Amniotic stem cell (primary cell): ENCODE measurements around the gene CAPNS1.
"Not testable (repeated sequence)": the region's sequence is repeated elsewhere in the genome, so short reads cannot be mapped to it uniquely, and the experiment has no call there.

Experiments
- DNase-seq: peaks from one replicate; lab custom pipeline; 2025; lab: John Stamatoyannopoulos, UW

The CAPNS1 gene

DNA sequence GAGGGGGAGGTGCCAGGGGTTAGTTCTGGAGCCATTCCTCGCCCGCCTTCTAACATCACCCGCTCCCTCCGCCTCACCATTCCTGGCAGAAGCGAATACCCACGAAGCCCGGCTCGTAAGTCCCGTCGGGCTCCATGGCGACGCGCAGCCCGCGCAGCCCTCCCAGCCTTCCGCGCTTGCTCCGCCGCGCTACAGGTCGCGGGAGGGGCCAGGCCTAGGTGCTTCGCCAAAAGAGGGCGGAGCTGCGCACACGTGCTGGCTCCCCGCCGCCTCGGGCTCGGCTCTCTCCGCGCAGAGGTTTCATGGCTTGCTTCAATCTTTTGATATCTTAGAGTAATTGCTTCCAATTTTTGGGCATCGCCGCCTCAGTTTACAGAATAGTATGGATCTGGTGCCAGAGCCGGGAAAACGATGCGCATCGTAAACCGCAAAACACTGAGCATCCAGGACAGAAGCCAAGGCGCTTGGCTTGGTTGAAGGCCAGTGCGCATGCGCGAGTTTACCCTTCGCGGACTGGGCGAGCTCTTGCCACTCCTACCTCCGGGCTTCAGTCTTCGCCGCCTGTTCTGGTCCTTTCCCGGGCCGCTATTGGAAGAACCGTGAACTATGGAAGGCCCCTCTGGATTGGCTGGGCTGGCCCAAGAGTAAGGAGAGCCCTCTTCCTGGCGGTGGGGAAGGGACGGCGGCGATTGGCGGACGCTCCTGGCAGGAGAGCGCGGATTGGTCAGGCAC is 25.0 kb upstream of the CAPNS1 start, which contains the start of gene POLR2I:
POLR2I (minus strand) TSS at position 155 of the 732 bp plus-strand sequence; CDS start at position 136, 19 bp downstream.
- peak; percentile 99 for DNase-seq

DNA sequence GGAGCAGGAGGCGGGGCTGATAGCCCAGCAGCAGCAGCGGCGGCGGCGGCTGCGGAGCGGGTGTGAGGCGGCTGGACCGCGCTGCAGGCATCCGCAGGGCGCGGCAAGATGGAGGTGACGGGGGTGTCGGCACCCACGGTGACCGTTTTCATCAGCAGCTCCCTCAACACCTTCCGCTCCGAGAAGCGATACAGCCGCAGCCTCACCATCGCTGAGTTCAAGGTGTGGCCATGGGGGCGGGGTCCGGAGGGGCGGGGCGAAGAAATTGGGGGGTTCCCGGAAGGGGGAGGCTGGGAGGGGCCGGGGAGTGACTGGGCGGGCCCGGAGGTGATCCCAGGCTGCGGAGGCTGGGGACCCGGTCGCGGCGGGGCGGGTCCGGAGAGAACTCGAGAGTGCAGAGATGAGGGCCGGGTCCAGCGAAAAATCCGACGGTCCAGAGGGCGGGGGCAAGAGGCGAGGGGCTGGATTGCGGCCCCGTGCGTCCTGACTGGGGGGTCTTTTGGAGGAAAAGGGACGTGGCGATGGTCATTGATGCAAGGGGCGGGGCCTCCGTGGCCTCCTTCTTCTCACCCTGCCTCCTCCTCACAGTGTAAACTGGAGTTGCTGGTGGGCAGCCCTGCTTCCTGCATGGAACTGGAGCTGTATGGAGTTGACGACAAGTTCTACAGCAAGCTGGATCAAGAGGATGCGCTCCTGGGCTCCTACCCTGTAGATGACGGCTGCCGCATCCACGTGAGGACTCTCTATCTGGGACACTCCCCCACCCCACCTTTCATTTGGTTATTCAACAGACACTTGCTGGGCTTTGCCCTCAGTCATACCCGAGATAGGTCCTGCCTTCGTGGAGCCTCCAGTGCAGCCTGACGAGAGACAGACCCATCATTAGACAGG is 24.2 kb upstream of the CAPNS1 start, which contains the start of gene TBCB:
TBCB (plus strand) TSS at position 16 of the 891 bp plus-strand sequence; CDS start at position 109, 93 bp downstream.
- no peak for DNase-seq

DNA sequence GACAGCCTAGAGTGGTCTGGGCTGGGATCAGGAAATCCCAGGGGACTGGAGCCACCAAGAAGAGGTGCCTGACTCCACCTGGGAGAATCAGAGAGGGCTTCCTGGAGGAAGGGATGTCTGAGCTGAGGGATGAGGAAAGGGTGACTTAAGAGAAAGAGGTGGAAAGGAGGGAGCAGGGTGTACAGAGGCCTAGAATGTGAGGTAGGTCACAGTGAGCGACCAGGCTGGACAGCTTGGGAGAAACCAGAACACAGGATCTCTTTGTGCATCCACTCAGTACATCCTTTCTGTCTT is 23.6 kb upstream of the CAPNS1 start:
- no peak for DNase-seq

DNA sequence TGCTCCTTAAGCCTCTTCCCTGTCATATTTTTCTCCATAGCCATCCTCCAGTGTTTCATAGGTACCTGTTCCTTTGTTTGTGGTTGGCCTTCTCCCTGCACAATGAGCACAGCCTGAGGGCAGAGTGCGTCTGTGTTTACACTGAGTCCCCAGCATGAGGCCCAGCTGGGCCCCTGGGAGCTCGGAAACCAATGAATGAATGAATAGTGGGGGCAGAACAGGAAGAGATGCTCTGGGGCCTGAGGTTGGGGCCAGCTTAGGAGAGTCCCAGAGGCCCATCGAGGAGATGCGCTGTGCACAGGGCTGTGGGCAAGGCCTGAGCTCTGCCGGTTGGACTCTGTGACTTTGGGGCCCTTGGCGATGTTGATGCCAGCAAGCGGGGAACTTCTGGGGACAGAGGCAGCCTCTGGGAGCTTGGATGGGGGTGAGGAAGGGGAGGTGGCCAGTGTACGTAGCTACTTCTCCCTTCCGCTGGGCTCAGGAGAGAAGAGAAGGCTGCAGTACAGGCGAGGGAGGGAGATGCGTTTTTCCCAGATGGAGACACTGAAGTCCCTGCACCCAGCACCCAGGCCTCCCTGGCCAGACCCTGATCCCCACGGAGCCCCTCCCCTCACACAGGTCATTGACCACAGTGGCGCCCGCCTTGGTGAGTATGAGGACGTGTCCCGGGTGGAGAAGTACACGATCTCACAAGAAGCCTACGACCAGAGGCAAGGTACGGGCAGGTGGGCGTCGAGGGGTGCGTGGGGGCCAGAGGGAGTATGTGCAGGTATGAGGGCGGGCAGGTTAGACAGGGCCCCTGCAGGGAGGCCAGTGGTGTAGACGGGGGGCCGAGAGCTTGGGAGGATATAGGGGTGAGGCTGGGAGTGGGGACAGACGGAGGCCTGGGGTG is 19.5 kb upstream of the CAPNS1 start:
- DNase-seq, result no peak

GRCh38 chr19:36120984-36121358 is 18.9 kb upstream of the CAPNS1 start:
- DNase-seq, result no peak

DNA sequence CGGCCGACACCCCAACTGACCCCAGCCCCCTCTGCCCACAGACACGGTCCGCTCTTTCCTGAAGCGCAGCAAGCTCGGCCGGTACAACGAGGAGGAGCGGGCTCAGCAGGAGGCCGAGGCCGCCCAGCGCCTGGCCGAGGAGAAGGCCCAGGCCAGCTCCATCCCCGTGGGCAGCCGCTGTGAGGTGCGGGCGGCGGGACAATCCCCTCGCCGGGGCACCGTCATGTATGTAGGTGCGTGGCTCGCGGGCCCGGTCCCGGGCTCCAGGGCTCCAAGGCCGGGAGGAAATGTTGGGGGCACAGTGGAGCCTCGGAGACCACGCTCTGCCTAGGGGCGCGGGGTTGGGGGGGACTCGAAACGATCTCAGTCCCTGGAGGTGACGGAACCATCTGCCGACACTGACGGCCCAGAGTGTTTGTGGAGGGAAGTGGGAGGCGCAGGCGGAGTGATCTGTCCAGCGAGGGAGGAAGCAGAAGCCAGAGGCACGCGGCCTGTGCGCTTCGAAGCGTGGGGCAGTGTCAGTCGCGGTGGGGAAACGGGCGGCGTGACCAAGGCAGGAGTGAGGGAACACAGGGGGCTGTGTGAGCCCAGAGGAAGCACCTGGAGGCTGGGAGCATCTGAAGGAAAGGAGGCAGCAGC is 18.3 kb upstream of the CAPNS1 start:
- no peak for DNase-seq

- no peak for DNase-seq
Measured at GRCh38 chr19:36125557-36125956, 14.3 kb upstream of the CAPNS1 start.

DNA sequence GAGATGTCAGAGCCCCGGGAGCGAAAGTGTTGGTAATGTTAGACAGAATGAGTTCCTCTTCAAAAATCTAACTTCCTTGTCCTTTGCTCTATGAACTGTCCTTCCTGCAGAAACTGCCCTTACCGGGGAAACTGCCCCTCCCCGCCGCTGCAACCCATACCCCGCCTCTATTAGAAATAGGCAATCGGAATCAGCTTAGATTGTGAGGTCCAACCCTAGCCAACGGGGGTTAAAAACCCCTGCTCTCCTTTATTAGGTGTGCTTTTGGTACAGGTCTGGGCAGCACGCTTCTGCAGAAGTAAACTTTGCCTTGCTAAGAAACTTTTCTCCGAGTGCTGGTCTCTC is 11.5 kb upstream of the CAPNS1 start:
- no peak for DNase-seq

- not testable (repeated sequence) for DNase-seq
Measured at GRCh38 chr19:36131221-36131620, 8.6 kb upstream of the CAPNS1 start.

DNA sequence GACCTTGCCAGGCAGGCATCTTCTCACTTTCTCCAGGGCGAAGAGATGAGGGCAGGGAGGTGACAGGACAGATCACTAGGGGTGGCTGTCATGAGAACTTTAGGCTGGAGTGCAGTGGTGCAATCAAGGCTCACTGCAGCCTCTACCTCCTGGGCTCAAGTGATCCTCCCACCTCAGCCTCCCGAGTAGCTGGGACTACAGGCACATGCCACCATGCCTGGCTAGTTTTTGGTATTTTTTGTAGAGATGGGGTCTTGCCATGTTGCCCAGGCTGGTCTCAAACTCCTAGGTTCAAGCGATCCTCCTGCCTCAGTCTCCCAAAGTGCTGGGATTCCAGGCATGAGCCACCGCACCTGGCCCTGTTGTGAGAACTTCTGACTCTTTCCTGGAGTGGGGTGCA is 5.0 kb upstream of the CAPNS1 start:
- not testable (repeated sequence) for DNase-seq

- DNase-seq, result no peak
Measured at GRCh38 chr19:36136964-36137686, 2.7 kb upstream of the CAPNS1 start.

DNA sequence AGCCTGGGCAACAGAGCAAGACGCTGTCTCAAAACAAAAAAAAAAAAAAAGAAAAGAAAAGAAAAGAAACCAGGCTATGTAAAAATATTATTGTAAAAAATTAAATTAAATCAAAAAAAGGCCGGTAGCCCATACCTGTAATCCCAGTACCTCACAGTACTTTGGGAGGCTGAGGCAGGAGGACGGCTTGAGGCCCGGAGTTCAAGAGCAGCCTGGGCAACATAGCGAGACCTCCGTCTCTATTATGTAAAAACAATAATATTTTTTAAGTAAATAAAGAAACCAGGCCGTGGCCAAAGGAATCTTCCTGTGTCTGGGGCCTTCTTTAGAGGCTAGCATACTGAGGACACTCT is 770 bp upstream of the CAPNS1 start:
- no peak for DNase-seq

DNA sequence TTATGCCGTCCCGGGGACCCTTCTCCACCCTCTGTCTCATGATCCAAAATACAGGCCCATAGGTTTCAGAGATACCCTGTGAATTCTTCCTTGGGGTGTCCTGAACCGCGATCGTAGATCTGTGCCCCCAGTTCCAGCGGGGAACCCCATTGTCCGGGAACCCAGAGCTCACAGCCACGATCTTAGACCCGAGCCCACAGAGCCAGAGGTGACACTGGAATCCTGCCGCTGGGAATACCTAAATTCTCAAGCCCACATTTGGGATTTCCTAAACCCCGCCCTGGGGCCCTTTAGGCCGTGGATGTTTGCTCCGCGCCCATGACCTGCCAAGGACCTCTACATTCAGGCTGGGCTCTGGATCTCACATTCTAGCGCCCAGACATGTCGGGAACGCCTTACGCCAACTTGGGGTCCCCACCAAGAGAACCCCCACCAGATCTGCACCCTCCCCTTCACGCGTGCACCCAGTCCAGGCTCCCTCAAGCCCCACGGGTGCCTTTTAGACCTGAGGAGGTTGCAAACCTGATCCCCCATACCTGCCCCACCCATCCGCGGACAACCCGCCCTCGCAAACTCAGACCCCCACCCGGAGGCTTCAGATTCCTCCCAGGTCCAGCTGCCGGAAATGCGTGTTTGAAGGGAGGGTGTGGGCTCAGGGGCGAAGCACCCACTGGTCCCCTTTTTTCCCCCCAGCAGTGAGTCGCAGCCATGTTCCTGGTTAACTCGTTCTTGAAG is 605 bp downstream of the CAPNS1 start:
- no peak for DNase-seq

DNA sequence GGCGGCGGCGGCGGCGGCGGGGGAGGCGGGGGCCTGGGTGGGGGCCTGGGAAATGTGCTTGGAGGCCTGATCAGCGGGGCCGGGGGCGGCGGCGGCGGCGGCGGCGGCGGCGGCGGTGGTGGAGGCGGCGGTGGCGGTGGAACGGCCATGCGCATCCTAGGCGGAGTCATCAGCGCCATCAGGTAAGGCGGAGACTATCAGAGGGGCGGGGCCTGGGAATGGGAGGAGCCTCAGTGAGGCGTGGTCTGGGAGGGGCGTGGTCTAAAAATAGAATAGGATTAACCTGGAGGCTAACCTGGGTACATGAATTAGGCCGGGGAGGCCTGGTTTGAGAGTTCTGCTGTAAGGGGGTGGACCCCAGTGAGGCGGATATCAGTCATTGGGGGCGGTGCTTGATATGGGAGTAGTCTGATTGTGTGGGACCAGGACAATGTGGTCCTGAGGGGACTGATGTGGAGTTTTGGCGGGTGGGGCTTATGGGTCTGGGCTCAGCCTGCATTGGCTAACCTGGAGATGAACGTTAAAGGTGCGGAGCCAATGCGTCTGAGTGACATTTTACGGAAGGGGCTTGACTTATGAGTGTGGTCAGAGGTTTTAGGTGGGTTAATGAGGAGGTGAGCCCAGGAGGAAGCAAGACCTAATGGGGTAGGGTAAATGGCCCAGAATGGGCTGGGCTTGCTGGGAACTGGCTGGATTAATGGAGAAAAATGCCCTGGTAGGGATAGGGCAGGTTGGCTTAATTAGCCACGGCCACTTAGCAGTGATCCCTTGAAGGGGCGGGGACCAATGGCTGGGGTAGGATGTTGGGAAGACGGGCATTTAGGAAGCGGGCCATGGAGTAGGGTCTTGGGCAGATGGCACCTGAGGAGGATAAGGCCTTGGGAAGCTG is 1.4 kb downstream of the CAPNS1 start:
- peak; percentile 36 for DNase-seq

DNA sequence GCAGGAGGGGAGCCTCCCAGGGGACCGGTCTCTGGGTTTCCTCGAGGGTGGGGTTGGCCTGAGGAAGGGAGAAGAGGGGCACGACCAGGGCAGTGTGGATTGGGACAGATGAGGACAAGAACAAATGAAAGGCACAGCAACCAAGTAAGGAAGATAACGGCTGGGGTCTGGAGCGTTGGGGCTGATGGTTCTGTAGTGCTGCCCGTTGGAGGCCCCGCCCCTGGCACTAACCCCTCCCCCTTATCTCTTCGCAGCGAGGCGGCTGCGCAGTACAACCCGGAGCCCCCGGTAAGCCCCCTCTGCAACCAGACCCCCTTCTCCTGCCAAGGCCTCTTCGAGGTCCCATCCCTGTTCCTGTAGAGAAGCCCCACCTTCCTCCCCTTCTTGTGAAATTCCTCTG is 2.2 kb downstream of the CAPNS1 start:
- no peak for DNase-seq

DNA sequence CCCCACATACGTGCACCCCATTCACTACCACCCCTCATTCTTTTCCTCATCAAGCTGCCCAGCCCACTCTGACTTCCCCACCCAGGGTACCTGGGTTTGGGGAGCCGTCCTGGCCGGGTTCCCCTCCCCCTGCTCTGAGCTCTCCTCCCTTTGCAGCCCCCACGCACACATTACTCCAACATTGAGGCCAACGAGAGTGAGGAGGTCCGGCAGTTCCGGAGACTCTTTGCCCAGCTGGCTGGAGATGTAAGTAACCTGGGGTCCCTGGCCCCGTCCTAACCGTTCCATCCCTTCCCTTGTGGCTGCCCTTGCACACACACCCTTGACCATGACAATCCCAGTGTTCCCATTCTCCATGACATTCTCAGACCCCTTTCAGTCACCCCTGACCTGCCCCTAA is 2.6 kb downstream of the CAPNS1 start:
- no peak for DNase-seq

- DNase-seq, result no peak
Measured at GRCh38 chr19:36144624-36145023, 4.8 kb downstream of the CAPNS1 start.

DNA sequence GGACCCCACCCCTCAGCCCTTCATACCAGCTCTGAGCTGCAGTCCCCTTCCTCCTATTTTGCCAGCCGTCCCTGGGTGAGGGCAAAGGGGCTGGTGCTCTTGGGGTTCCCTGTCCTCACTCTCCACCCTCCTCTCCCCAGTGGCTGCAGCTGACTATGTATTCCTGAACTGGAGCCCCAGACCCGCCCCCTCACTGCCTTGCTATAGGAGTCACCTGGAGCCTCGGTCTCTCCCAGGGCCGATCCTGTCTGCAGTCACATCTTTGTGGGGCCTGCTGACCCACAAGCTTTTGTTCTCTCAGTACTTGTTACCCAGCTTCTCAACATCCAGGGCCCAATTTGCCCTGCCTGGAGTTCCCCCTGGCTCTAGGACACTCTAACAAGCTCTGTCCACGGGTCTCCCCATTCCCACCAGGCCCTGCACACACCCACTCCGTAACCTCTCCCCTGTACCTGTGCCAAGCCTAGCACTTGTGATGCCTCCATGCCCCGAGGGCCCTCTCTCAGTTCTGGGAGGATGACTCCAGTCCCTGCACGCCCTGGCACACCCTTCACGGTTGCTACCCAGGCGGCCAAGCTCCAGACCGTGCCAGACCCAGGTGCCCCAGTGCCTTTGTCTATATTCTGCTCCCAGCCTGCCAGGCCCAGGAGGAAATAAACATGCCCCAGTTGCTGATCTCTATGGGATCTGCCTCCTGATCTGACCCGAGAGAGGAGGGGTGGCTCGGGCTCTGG is 10.0 kb downstream of the CAPNS1 start:
- DNase-seq, result no peak

DNA sequence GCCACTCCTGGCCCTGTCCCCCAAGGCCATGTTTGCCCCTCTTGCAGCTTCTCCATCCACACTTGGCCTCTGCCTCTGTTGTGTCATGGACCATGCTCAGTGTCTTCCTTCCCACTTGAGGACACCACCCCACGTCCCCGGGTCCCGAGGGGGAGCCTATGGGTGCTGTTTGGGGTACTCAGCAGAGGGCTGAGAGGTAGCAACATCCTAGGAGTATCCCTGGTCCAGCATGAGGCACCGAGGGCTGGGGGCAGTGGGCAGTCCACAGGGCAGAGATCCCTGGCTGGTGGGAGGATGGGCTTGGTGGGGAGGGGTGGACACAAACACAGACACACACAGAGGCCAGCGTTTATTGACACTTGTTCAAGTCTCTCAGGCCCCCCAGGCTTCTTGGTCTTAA is 10.7 kb downstream of the CAPNS1 start:
- DNase-seq, result no peak
